Panc1 (cell line): Measurements from ENCODE around the gene EVA1C.

Source experiments
- CTCF ChIP-seq: fragments of 450-650 bp; IDR thresholded peaks from 2 replicates; pipeline ENCODE4 v1.5.1; 2017; ENCODE audit warnings: mild to moderate bottlenecking
- POLR2AphosphoS5 ChIP-seq: IDR thresholded peaks from 2 replicates; pipeline ENCODE4 v1.6.1; 2012; ENCODE audit warnings: mild to moderate bottlenecking, low read depth, low read length, moderate library complexity
- REST ChIP-seq, 2 experiments: IDR thresholded peaks; 2 replicates each; pipeline ENCODE4 v1.6.1; 2011 to 2012; ENCODE audit warnings: low read depth in 2 of 2, control low read depth in 1 of 2, low read length in 1 of 2, mild to moderate bottlenecking in 1 of 2, moderate library complexity in 1 of 2; ENCODE audit not compliant: insufficient read depth in 1 of 2

- TF ChIP-seq CTCF (no peak), POLR2AphosphoS5 (no peak), REST (IDR thresholded peaks at IDR 0.05; ENCODE audit: insufficient read depth in 1 of 2, low read depth in 2 of 2, low read length in 1 of 2) (no peak)
Observed at GRCh38 chr21:32543975-32544374, 131.5 kb downstream of the EVA1C start.
